H1 (cell line): Measurements from ENCODE around the gene CSKMT. TPM values are rescaled to one million over a fixed set of nuclear protein-coding genes. Genes with fewer than 3 reads are reported as not detected.

Experiments used
- CTCF ChIA-PET: fragments of 300-600 bp; sonication (Branson Sonifier 250); formaldehyde crosslinking; loops from one replicate; lab custom pipeline; 2021; ENCODE audit not compliant: partially characterized antibody; lab: Charles Lee
- POLR2A ChIA-PET: fragments of 300-600 bp; sonication (Branson Sonifier 250); formaldehyde crosslinking; loops from one replicate; lab custom pipeline; 2021; ENCODE audit warnings: inconsistent platforms; ENCODE audit not compliant: partially characterized antibody; lab: Charles Lee
- DNase-seq, 2 experiments: peaks; one replicate each; pipeline versions ENCODE4 v3.0.0 to v3.0.0-alpha.2; 2010 to 2022; ENCODE audit warnings: low spot score in 2 of 2, low read depth in 1 of 2, mixed read lengths in 1 of 2
- FAIRE-seq: peaks from 2 replicates; lab custom pipeline; 2011; peaks lifted over from hg19 to GRCh38; lab: Jason Lieb, UNC
- H2AFZ ChIP-seq: 2 replicates; pipeline ENCODE4 v1.8.1; 2012; ENCODE audit warnings: low read length, inconsistent platforms
- H2AK5ac ChIP-seq: 2 replicates; pipeline ENCODE4 v1.6.1; 2013; ENCODE audit warnings: low read depth, low read length
- H2BK120ac ChIP-seq: replicated peaks from 2 replicates; pipeline ENCODE3; 2013; ENCODE audit warnings: low read depth, low read length, inconsistent platforms
- H2BK12ac ChIP-seq: 2 replicates; pipeline ENCODE4 v1.6.1; 2013; ENCODE audit warnings: low read depth, low read length
- H2BK15ac ChIP-seq: 2 replicates; pipeline ENCODE4 v1.6.1; 2013; ENCODE audit warnings: low read length
- H2BK20ac ChIP-seq: 2 replicates; pipeline ENCODE4 v1.6.1; 2013; ENCODE audit warnings: low read length
- H2BK5ac ChIP-seq: 2 replicates; pipeline ENCODE4 v1.6.1; 2013; ENCODE audit warnings: low read depth, low read length
- H3K14ac ChIP-seq: 2 replicates; pipeline ENCODE4 v1.6.1; 2013; ENCODE audit warnings: inconsistent platforms; ENCODE audit not compliant: insufficient read length
- H3K18ac ChIP-seq: 2 replicates; pipeline ENCODE4 v1.6.1; 2013; ENCODE audit warnings: low read length; ENCODE audit errors: extremely low read depth
- H3K23ac ChIP-seq: 2 replicates; pipeline ENCODE4 v1.6.1; 2013; ENCODE audit warnings: inconsistent platforms; ENCODE audit not compliant: insufficient read length
- H3K23me2 ChIP-seq: 2 replicates; pipeline ENCODE4 v1.6.1; 2013; ENCODE audit warnings: low read depth, low read length
- H3K27ac ChIP-seq: 2 replicates; pipeline ENCODE4 v1.6.1; 2011; ENCODE audit warnings: low read depth, low read length, inconsistent platforms
- H3K27me3 ChIP-seq, 4 experiments: replicated peaks in 1 of 4; 1 replicate in 1 of 4; 2 replicates in 3 of 4; pipeline versions ENCODE4 v1.6.1 to v1.8.1; 2011 to 2013; ENCODE audit warnings: low read length in 3 of 4, mild to moderate bottlenecking in 3 of 4, inconsistent platforms in 2 of 4, mixed read lengths in 2 of 4, moderate library complexity in 1 of 4; ENCODE audit not compliant: control insufficient read depth in 3 of 4, insufficient read depth in 3 of 4; ENCODE audit errors: extremely low read depth in 1 of 4
- H3K36me3 ChIP-seq, 4 experiments: 2 replicates each; pipeline versions ENCODE4 v1.6.1 to v1.8.1; 2011 to 2013; ENCODE audit warnings: mild to moderate bottlenecking in 4 of 4, low read length in 3 of 4, moderate library complexity in 2 of 4, control low read depth in 1 of 4, inconsistent platforms in 1 of 4; ENCODE audit not compliant: insufficient read depth in 4 of 4, control insufficient read depth in 2 of 4
- H3K4ac ChIP-seq: replicated peaks from 2 replicates; pipeline ENCODE3; 2013; ENCODE audit warnings: low read length, low read depth, mixed read lengths, inconsistent platforms; ENCODE audit not compliant: insufficient read length
- H3K4me1 ChIP-seq, 4 experiments: replicated peaks in 1 of 4; 1 replicate in 1 of 4; 2 replicates in 3 of 4; pipeline versions ENCODE4 v1.6.1 to v1.8.1; 2011 to 2013; ENCODE audit warnings: low read length in 3 of 4, inconsistent platforms in 2 of 4, mixed read lengths in 1 of 4; ENCODE audit not compliant: insufficient read depth in 4 of 4, control insufficient read depth in 3 of 4
- H3K4me2 ChIP-seq, 2 experiments: 2 replicates each; pipeline versions ENCODE4 v1.6.1 to v1.8.1; 2011 to 2013; ENCODE audit warnings: low read depth in 2 of 2, low read length in 2 of 2, control low read depth in 1 of 2, inconsistent platforms in 1 of 2, mild to moderate bottlenecking in 1 of 2; ENCODE audit not compliant: insufficient read depth in 1 of 2
- H3K4me3 ChIP-seq, 4 experiments: fragments of 200-600, 300-600 bp in 1 of 4; sonication (generic), shearing (Covaris generic), sonication (Bioruptor Twin) in 1 of 4; 2 replicates each; pipeline versions ENCODE4 v1.5.1 to v1.8.1; 2011 to 2016; ENCODE audit warnings: low read length in 4 of 4, low read depth in 3 of 4, control low read depth in 2 of 4, inconsistent platforms in 2 of 4, mild to moderate bottlenecking in 2 of 4, mixed read lengths in 1 of 4, moderate library complexity in 1 of 4; ENCODE audit not compliant: insufficient read depth in 2 of 4; ENCODE audit errors: extremely low read depth in 1 of 4
- H3K56ac ChIP-seq: replicated peaks from 2 replicates; pipeline ENCODE3; 2013; ENCODE audit warnings: low read depth, mild to moderate bottlenecking, mixed read lengths, low read length, inconsistent platforms; ENCODE audit not compliant: insufficient read length
- H3K79me1 ChIP-seq: 2 replicates; pipeline ENCODE4 v1.6.1; 2013; ENCODE audit warnings: low read depth, low read length, control low read depth
- H3K79me2 ChIP-seq, 2 experiments: 2 replicates each; pipeline versions ENCODE4 v1.6.1 to v1.8.1; 2012 to 2013; ENCODE audit warnings: low read length in 2 of 2, mild to moderate bottlenecking in 2 of 2, inconsistent platforms in 1 of 2; ENCODE audit not compliant: insufficient read depth in 2 of 2, control insufficient read depth in 1 of 2
- H3K9ac ChIP-seq, 4 experiments: replicated peaks in 1 of 4; 1 replicate in 1 of 4; 2 replicates in 3 of 4; pipeline versions ENCODE4 v1.6.1 to v1.8.1; 2011 to 2013; ENCODE audit warnings: low read depth in 3 of 4, low read length in 3 of 4, control low read depth in 2 of 4, mild to moderate bottlenecking in 2 of 4, moderate library complexity in 2 of 4, inconsistent platforms in 1 of 4; ENCODE audit errors: extremely low read depth in 1 of 4
- H3K9me3 ChIP-seq, 2 experiments: 2 replicates each; pipeline versions ENCODE4 v1.6.1 to v1.8.1; 2012 to 2013; ENCODE audit warnings: mild to moderate bottlenecking in 2 of 2, moderate library complexity in 2 of 2, control low read depth in 1 of 2, inconsistent platforms in 1 of 2, low read depth in 1 of 2, low read length in 1 of 2, mixed read lengths in 1 of 2; ENCODE audit not compliant: insufficient read depth in 2 of 2
- H4K20me1 ChIP-seq, 2 experiments: replicated peaks in 1 of 2; 2 replicates each; pipeline versions ENCODE3 to v1.8.1; 2011 to 2013; ENCODE audit warnings: inconsistent platforms in 2 of 2, low read length in 2 of 2, mild to moderate bottlenecking in 1 of 2; ENCODE audit not compliant: insufficient read depth in 2 of 2, control insufficient read depth in 1 of 2
- H4K5ac ChIP-seq: 2 replicates; pipeline ENCODE4 v1.6.1; 2013; ENCODE audit warnings: low read length, low read depth, mixed read lengths, inconsistent platforms; ENCODE audit not compliant: insufficient read length
- H4K8ac ChIP-seq: 2 replicates; pipeline ENCODE4 v1.8.0; 2013; ENCODE audit warnings: mild to moderate bottlenecking, moderate library complexity, low read length, inconsistent platforms; ENCODE audit not compliant: insufficient read depth; ENCODE audit errors: extremely low read depth
- H4K91ac ChIP-seq: replicated peaks from 2 replicates; pipeline ENCODE3; 2013; ENCODE audit warnings: low read length, mixed read lengths, inconsistent platforms; ENCODE audit not compliant: insufficient read length
- CBX8 ChIP-seq: fragments of 300-800, 300-1000 bp; sonication (generic); IDR thresholded peaks from 2 replicates; pipeline ENCODE4 v1.7.1; 2016; ENCODE audit warnings: low read depth, low read length, borderline replicate concordance
- GTF2F1 ChIP-seq: IDR thresholded peaks from 2 replicates; pipeline ENCODE4 v1.6.1; 2012; ENCODE audit warnings: low read depth, low read length, improper control_type of control experiment, borderline replicate concordance
- KDM4A ChIP-seq: IDR thresholded peaks from one replicate; pipeline ENCODE4 v1.7.1; 2012; ENCODE audit warnings: low read depth, mild to moderate bottlenecking, moderate library complexity, low read length, inconsistent platforms; ENCODE audit not compliant: severe bottlenecking
- KDM5A ChIP-seq: fragments of 200-600 bp; IDR thresholded peaks from 2 replicates; pipeline ENCODE4 v1.7.1; 2012; ENCODE audit warnings: mild to moderate bottlenecking, low read length, inconsistent platforms, mixed read lengths
- MAFK ChIP-seq: IDR thresholded peaks from 2 replicates; pipeline ENCODE4 v1.6.1; 2012; ENCODE audit warnings: low read depth, mild to moderate bottlenecking, improper control_type of control experiment, low read length
- POLR2A ChIP-seq, 2 experiments: IDR thresholded peaks; 1 replicate in 1 of 2; 2 replicates in 1 of 2; pipeline ENCODE4 v1.6.1; 2011; ENCODE audit warnings: low read depth in 2 of 2, low read length in 2 of 2, mild to moderate bottlenecking in 2 of 2; ENCODE audit errors: control extremely low read depth in 1 of 2
- RBBP5 ChIP-seq: IDR thresholded peaks from 2 replicates; pipeline ENCODE4 v1.7.1; 2012; ENCODE audit warnings: low read depth, mild to moderate bottlenecking, inconsistent platforms, low read length, moderate library complexity, borderline replicate concordance
- SAP30 ChIP-seq: fragments of 300-600 bp; sonication (generic); IDR thresholded peaks from 2 replicates; pipeline ENCODE4 v1.7.1; 2012; ENCODE audit warnings: low read length, moderate library complexity, mild to moderate bottlenecking, inconsistent platforms; ENCODE audit not compliant: insufficient read depth, insufficient replicate concordance
- SIX5 ChIP-seq: IDR thresholded peaks from 2 replicates; pipeline ENCODE4 v1.6.1; 2011; ENCODE audit warnings: mild to moderate bottlenecking, low read depth, low read length
- SRF ChIP-seq: IDR thresholded peaks from 2 replicates; pipeline ENCODE4 v1.6.1; 2011; ENCODE audit warnings: mild to moderate bottlenecking, low read depth, low read length, moderate library complexity
- TCF12 ChIP-seq: IDR thresholded peaks from 2 replicates; pipeline ENCODE4 v1.6.1; 2011; ENCODE audit warnings: low read depth, mild to moderate bottlenecking, low read length
- TEAD4 ChIP-seq: IDR thresholded peaks from 2 replicates; pipeline ENCODE4 v1.6.1; 2012; ENCODE audit warnings: low read depth, low read length, inconsistent platforms, mixed read lengths
- WGBS, 2 experiments: shearing (Covaris generic) in 1 of 2; methylation state at CpG; one replicate each; pipeline versions ENCODE4 v1.1.6 to v1.1.7; 2013 to 2015; ENCODE audit warnings: low lambda C conversion rate in 2 of 2, mixed read lengths in 2 of 2, inconsistent platforms in 1 of 2, low coverage in 1 of 2, missing lambda C conversion rate in 1 of 2; ENCODE audit not compliant: insufficient replicate concordance in 2 of 2, insufficient coverage in 1 of 2, insufficient read length in 1 of 2; ENCODE audit errors: extremely low coverage in 1 of 2, missing lambda C conversion rate in 1 of 2; 5-methylcytosine and 5-hydroxymethylcytosine counted together
- polyA plus RNA-seq, 7 experiments: library from polyadenylated mRNA; depleted of rRNA in 3 of 7; stranded (reverse) in 5 of 7; unstranded in 2 of 7; fragments of >200 nt in 5 of 7; fragments of 200-250 nt in 2 of 7; gene quantifications; 1 replicate in 5 of 7; 2 replicates in 1 of 7; 4 replicates in 1 of 7; pipeline versions ENCODE4 v1.2.1 to v1.2.3, GENCODE V29; 2011 to 2013; ENCODE audit warnings: missing spikeins in 2 of 7, mixed read lengths in 2 of 7
- total RNA-seq: library from RNA; stranded (reverse); fragmentation: NEBNext Ultra II Directional; extraction: Animal tissue kit (Norgen Biotek cat#: 25700); gene quantifications from 2 replicates; pipeline ENCODE4 v1.2.1, GENCODE V29; 2021
- TF ChIP-seq, protein P1 (sequence below): IDR thresholded peaks from 2 replicates; pipeline ENCODE4 v1.6.1; 2012; ENCODE audit warnings: inconsistent platforms
- TF ChIP-seq, protein P2 (sequence below): IDR thresholded peaks from 2 replicates; pipeline ENCODE4 v1.6.1; 2011; ENCODE audit warnings: low read depth, mild to moderate bottlenecking, low read length; ENCODE audit not compliant: insufficient read depth

The CSKMT gene
- total and polyA plus RNA-seq, 2 of the 8 experiments (the other 6 are each of a cell fraction or from before 2014, with no cell fraction given): 12.0 to 66.1 TPM

DNA sequence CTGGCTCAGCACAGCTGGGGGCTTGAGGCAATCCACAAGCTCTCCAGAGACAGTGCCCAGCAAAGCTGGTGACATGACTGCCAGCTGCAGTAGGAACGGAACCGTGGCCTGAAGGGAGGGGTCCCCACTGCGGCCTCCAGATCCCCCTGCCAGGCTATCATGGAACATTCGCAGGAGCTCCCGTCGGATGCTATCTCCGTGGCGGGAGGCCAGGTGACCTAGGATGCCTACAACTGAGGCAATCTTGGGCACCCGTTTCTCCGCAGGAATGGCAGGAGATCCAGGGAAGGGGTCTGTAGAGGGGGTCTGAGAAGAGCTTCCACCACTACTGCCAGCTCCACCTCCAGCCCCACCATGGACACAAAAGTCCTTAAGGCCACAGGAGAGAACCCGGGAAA lies 16.1 kb upstream of the CSKMT start:
- Histone ChIP-seq H3K18ac (no peak overlapping the region), H2BK12ac (no peak overlapping the region), H2BK20ac (no peak overlapping the region), H3K56ac (no peak overlapping the region), H3K79me2 (peaks cover 15 to 45% of the 10 kb centered on the region in 2 experiments), H3K9me3 (no peaks in the 10 kb centered on the region), H2AFZ (no peak overlapping the region), H3K27me3 (no peaks in the 10 kb centered on the region), H3K79me1 (peaks cover 10% of the 10 kb centered on the region), H3K14ac (no peak overlapping the region), H2BK5ac (no peak overlapping the region), H3K23me2 (peaks cover 8% of the 10 kb centered on the region), H3K4ac (no peak overlapping the region), H2BK15ac (no peak overlapping the region), H3K23ac (no peak overlapping the region), H3K4me1 (no peaks in the 10 kb centered on the region; a peak in 2 of 7 replicates), H4K20me1 (peaks cover 3 to 23% of the 10 kb centered on the region in 2 experiments), H2BK120ac (no peak overlapping the region), H3K36me3 (peaks cover 0 to 22% (median 7%) of the 10 kb centered on the region in 4 experiments; a peak in 5 of 8 replicates), H4K91ac (no peak overlapping the region), H3K4me2 (no peak overlapping the region), H2AK5ac (no peak overlapping the region), H3K27ac (no peak overlapping the region), H4K5ac (no peak overlapping the region), H3K4me3 (no peak overlapping the region), H3K9ac (no peak overlapping the region), H4K8ac (no peak overlapping the region)
- DNase-seq (no peak), FAIRE-seq (no peak)
- 93% methylated on average over 10 of the region's 11 CpGs; no CpG with 5 or more reads in 1 of the 2 experiments for WGBS, 2 experiments
- ChIA-PET CTCF (interaction anchor here (0.7 to 3.2 kb wide), 11 partner anchors 15 to 541 kb away, joined by 3 to 14 read pairs (median 4); partner anchors contain the start of gene LRRN4CL), POLR2A (interaction anchor here (0.6 to 50.4 kb wide), 11 partner anchors 8 to 850 kb away, joined by 3 to 2041 read pairs (median 4); partner anchors contain the start of genes B3GAT3, BSCL2, C11orf98 and CSKMT)
- TF ChIP-seq TCF12 (no peak), GTF2F1 (no peak), SIX5 (no peak), SAP30 (no peak), KDM5A (no peak), MAFK (no peak), CBX8 (no peak), SRF (no peak), TEAD4 (no peak), RBBP5 (no peak), POLR2A (IDR thresholded peaks at IDR 0.05; ENCODE audit: control extremely low read depth in 1 of 2, low read depth in 2 of 2, low read length in 2 of 2) (no peak), KDM4A (no peak)
- TF ChIP-seq, protein P1, sequence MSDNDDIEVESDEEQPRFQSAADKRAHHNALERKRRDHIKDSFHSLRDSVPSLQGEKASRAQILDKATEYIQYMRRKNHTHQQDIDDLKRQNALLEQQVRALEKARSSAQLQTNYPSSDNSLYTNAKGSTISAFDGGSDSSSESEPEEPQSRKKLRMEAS: no peak
- TF ChIP-seq, protein P2, sequence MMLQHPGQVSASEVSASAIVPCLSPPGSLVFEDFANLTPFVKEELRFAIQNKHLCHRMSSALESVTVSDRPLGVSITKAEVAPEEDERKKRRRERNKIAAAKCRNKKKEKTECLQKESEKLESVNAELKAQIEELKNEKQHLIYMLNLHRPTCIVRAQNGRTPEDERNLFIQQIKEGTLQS: no peak
